Ovary (tissue), 3 donors: Measurements from ENCODE around the gene TTLL6.

ENCODE experiments used
- CTCF ChIP-seq, 3 donors: fragments of 450-650 bp in 2 of 3; fragments of 200-600 bp in 1 of 3; IDR thresholded peaks; one replicate each; pipeline versions ENCODE4 v1.5.1 to v1.8.0; 2016 to 2022; ENCODE audit warnings: antibody characterized with exemption in 3 of 3, mild to moderate bottlenecking in 1 of 3
- EP300 ChIP-seq: sonication (generic); formaldehyde crosslinking; IDR thresholded peaks from one replicate; pipeline ENCODE4 v1.6.1; 2017; ENCODE audit warnings: antibody characterized with exemption
- POLR2A ChIP-seq: fragments of 450-650 bp; IDR thresholded peaks from one replicate; pipeline ENCODE4 v1.6.1; 2017; ENCODE audit warnings: antibody characterized with exemption, mild to moderate bottlenecking, moderate library complexity
- donor health status: DM: no; HTN: no; CAD: no.

GRCh38 chr17:48856122-48856821 is 39.2 kb upstream of the TTLL6 start:
- TF ChIP-seq POLR2A (no peak), CTCF (IDR thresholded peaks at IDR 0.05) (no peak), EP300 (no peak)
